Coronary artery (tissue), 2 donors: ENCODE results near the gene DENND5B.

Source experiments
- DNase-seq: peaks from one replicate; pipeline ENCODE4 v3.0.0-alpha.2; 2017; ENCODE audit warnings: low spot score
- H3K27ac ChIP-seq, 2 donors: fragments of 200-600 bp; sonication (generic); one replicate each; pipeline ENCODE4 v1.5.1; 2016 to 2019
- H3K4me3 ChIP-seq: fragments of 200-600 bp; sonication (generic); 2 replicates; pipeline ENCODE4 v1.5.1; 2016; ENCODE audit warnings: mild to moderate bottlenecking, moderate library complexity
- TF ChIP-seq, protein P1 (sequence below): fragments of 200-600 bp; sonication (generic); IDR thresholded peaks from one replicate; pipeline ENCODE4 v1.5.1; 2019; ENCODE audit warnings: antibody characterized with exemption

The DENND5B gene

GRCh38 chr12:31474751-31475150 is 116.2 kb downstream of the DENND5B start:
- H3K4me3 ChIP-seq = no peak overlapping the region
- TF ChIP-seq, protein P1, sequence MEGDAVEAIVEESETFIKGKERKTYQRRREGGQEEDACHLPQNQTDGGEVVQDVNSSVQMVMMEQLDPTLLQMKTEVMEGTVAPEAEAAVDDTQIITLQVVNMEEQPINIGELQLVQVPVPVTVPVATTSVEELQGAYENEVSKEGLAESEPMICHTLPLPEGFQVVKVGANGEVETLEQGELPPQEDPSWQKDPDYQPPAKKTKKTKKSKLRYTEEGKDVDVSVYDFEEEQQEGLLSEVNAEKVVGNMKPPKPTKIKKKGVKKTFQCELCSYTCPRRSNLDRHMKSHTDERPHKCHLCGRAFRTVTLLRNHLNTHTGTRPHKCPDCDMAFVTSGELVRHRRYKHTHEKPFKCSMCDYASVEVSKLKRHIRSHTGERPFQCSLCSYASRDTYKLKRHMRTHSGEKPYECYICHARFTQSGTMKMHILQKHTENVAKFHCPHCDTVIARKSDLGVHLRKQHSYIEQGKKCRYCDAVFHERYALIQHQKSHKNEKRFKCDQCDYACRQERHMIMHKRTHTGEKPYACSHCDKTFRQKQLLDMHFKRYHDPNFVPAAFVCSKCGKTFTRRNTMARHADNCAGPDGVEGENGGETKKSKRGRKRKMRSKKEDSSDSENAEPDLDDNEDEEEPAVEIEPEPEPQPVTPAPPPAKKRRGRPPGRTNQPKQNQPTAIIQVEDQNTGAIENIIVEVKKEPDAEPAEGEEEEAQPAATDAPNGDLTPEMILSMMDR = no peak
- H3K27ac ChIP-seq = no peak overlapping the region
- DNase-seq = no peak

- TF ChIP-seq, protein P1 = no peak
- DNase-seq = no peak
Measured at GRCh38 chr12:31471823-31472222, 119.1 kb downstream of the DENND5B start.

DNA sequence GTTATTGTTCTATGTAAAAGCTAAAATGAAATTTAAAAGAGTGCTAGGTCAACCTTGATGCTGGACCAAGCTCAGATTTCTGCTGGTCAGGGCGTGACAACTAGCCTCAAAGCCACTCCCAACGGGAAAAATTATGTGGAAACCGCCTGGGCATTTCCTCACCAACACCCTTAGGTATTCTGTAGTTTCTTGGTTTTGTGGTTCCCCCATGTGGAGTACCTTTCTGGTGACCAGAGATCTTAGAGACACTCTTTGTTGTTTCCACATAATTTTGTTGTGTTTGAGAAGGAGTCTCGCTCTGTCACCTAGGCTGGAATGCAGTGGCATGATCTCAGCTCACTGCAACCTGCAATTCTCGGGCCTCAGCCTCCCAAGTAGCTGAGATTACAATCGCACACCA is 119.9 kb downstream of the DENND5B start:
- no peak for DNase-seq
- TF ChIP-seq, protein P1 = no peak
- Histone ChIP-seq H3K4me3 (no peak overlapping the region), H3K27ac (no peak overlapping the region)

More at GRCh38 chr12:31471823-31472222, 119.1 kb downstream of the DENND5B start:
- no peak overlapping the region for H3K27ac ChIP-seq
- H3K4me3 ChIP-seq = no peak overlapping the region

- DNase-seq = no peak
- TF ChIP-seq, protein P1 = no peak
- Histone ChIP-seq H3K4me3 (no peak overlapping the region), H3K27ac (no peak overlapping the region)
Measured at GRCh38 chr12:31470459-31470858, 120.5 kb downstream of the DENND5B start.

DNA sequence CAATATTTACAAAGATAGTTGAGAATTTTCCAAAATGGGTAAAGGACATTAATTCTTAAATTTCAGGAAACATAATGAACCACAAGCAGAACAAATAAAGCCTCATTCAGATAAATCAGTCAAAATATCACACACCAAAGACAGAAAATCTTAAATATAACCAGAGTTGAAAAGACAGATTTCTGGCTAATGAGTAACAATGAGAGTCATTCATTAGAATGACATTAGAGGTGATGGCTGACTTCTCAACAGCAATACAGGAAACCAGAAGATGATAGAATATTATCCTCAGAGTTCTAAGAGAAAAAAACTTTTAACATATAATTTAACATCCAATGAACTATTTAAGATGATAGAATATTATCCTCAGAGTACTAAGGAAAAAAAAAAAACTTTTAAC is 124.2 kb downstream of the DENND5B start:
- H3K27ac ChIP-seq = no peak overlapping the region
- TF ChIP-seq, protein P1 = no peak
- DNase-seq = no peak
- no peak overlapping the region for H3K4me3 ChIP-seq

- TF ChIP-seq, protein P1 = no peak
- Histone ChIP-seq H3K4me3 (no peak overlapping the region), H3K27ac (no peak overlapping the region)
- no peak for DNase-seq
Measured at GRCh38 chr12:31465002-31465401, 125.9 kb downstream of the DENND5B start.

DNA sequence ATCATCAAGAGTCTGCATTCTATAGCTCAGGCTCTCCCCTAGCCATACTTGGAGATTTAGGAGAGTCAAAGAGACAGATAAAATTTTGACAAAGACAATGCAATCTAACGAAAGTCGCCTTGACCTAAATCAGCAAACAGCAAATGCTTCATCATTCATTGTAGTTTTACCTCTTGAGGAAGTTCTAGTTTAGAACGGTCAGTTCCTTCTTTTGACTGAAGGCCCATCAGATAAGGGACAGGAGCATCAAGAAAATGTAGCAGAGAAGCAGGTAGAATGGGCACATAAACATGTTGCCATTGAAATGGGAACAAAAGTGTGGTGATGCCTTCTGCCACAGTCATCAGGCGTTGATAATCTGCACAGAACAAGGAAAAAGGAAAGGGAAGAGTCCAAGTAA is 130.9 kb downstream of the DENND5B start:
- Histone ChIP-seq H3K4me3 (no peak overlapping the region), H3K27ac (no peak overlapping the region)
- TF ChIP-seq, protein P1 = no peak
- no peak for DNase-seq
